Psoas muscle (tissue), 8 donors: ENCODE data around the gene ADAT3. TPM values are rescaled to one million over a fixed set of nuclear protein-coding genes. Genes with fewer than 3 reads are reported as not detected.

Experiments
- ATAC-seq, 4 donors: fragments of 200-7000 bp; cut with Tn5 transposase; one replicate each; pipeline ENCODE4 v1.9.1; 2020; ENCODE audit warnings: moderate library complexity in 3 of 4, mild to moderate bottlenecking in 2 of 4
- DNase-seq, 2 donors: peaks; one replicate each; pipeline ENCODE4 v3.0.0-alpha.2; 2020
- H3K27ac ChIP-seq: fragments of 200-600 bp; one replicate; pipeline ENCODE4 v1.8.0; 2022
- H3K27me3 ChIP-seq, 3 donors: fragments of 200-600 bp in 1 of 3; one replicate each; pipeline versions ENCODE4 v1.6.1 to v1.8.0; 2013 to 2022; ENCODE audit warnings: low read length in 2 of 3, mild to moderate bottlenecking in 2 of 3, moderate library complexity in 1 of 3; ENCODE audit not compliant: insufficient read depth in 3 of 3
- H3K36me3 ChIP-seq, 2 donors: fragments of 200-600 bp in 1 of 2; one replicate each; pipeline versions ENCODE4 v1.6.1 to v1.8.0; 2013 to 2022; ENCODE audit warnings: low read depth in 1 of 2, mild to moderate bottlenecking in 1 of 2, moderate library complexity in 1 of 2; ENCODE audit not compliant: insufficient read depth in 1 of 2
- H3K4me1 ChIP-seq: fragments of 200-600 bp; one replicate; pipeline ENCODE4 v1.8.0; 2022
- H3K4me3 ChIP-seq: fragments of 200-600 bp; one replicate; pipeline ENCODE4 v1.8.0; 2022; ENCODE audit warnings: mild to moderate bottlenecking
- H3K9me3 ChIP-seq: fragments of 200-600 bp; one replicate; pipeline ENCODE4 v1.8.0; 2022
- WGBS, 3 donors: extraction: QIAGEN DNeasy Blood & Tissue Kit; methylation state at CpG; one replicate each; pipeline versions ENCODE4 v1.1.6 to v1.1.7; 2013; 5-methylcytosine and 5-hydroxymethylcytosine counted together
- intact Hi-C, 2 donors: fragments of 100-400 bp; cut with DNase I; formaldehyde crosslinking; loops; one replicate each; pipeline versions ENCODE4 v1.11.0 to v1.14.2; 2022
- polyA plus RNA-seq, 3 donors: library from polyadenylated mRNA; stranded (reverse); fragments of 200-250 nt; gene quantifications; one replicate each; pipeline ENCODE4 v1.2.3, GENCODE V29; 2013
- total RNA-seq, 4 donors: library from RNA; stranded (reverse); fragmentation: NEBNext Ultra II Directional in 2 of 4; extraction: Animal tissue kit (Norgen Biotek cat#: 25700) in 2 of 4; gene quantifications; one replicate each; pipeline versions ENCODE4 v1.2.1 to v1.2.4, GENCODE V29; 2021 to 2023
- TF ChIP-seq, protein P1 (sequence below): fragments of 200-600 bp; IDR thresholded peaks from one replicate; pipeline ENCODE4 v1.8.0; 2022; ENCODE audit warnings: antibody characterized with exemption
- donor health status: healthy with polysubstance abuse.
- donor health status: DM: no; HTN: no; CAD: no; lungs with moderate emphysema.
- donor health status: Bipolar disorder and iron deficiency.
- donor health status: healthy.
- donor health status: DM: yes; HTN: yes; CAD: no.
- donor health status: DM: no; HTN: no; CAD: no.
- donor health status: DM: no; HTN: no; CAD: no.
- donor health status: DM: yes; HTN: yes; CAD: no.

Gene ADAT3
- total and polyA plus RNA-seq, 7 donors, result 1.4 to 7.2 (median 2.2) TPM

DNA sequence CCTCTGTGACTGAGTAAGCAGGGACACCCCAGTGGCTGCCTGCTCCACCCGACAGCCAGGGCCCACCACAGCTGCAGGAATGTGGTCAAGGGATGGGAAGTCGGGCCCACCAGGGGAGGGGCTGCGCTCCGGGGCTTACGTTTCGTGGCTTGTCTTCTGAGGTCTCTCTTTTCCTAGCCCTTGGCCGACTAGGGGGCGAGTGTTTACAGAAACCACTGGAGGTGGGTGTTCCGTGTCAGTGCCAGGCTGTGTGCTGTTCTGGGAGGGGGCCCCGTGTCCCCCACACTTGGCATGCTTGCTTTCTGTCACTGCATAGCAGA, 4.5 kb downstream of the ADAT3 start:
- no peaks in the 10 kb centered on the region for H3K9me3 ChIP-seq
- intact Hi-C loops, result no loop called here
- no peak overlapping the region for H3K27ac ChIP-seq
- TF ChIP-seq, protein P1, sequence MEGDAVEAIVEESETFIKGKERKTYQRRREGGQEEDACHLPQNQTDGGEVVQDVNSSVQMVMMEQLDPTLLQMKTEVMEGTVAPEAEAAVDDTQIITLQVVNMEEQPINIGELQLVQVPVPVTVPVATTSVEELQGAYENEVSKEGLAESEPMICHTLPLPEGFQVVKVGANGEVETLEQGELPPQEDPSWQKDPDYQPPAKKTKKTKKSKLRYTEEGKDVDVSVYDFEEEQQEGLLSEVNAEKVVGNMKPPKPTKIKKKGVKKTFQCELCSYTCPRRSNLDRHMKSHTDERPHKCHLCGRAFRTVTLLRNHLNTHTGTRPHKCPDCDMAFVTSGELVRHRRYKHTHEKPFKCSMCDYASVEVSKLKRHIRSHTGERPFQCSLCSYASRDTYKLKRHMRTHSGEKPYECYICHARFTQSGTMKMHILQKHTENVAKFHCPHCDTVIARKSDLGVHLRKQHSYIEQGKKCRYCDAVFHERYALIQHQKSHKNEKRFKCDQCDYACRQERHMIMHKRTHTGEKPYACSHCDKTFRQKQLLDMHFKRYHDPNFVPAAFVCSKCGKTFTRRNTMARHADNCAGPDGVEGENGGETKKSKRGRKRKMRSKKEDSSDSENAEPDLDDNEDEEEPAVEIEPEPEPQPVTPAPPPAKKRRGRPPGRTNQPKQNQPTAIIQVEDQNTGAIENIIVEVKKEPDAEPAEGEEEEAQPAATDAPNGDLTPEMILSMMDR, result no peak
- peaks cover 8% of the 10 kb centered on the region for H3K4me1 ChIP-seq
- H3K27me3 ChIP-seq, result no peaks in the 10 kb centered on the region
- WGBS, 3 donors, result 55 to 70% (median 63%) methylated on average over 10 of the region's 10 CpGs
- DNase-seq, result no peak
- peaks cover 0 to 16% of the 10 kb centered on the region in 2 donors for H3K36me3 ChIP-seq
- no peak for ATAC-seq
- no peak overlapping the region for H3K4me3 ChIP-seq

DNA sequence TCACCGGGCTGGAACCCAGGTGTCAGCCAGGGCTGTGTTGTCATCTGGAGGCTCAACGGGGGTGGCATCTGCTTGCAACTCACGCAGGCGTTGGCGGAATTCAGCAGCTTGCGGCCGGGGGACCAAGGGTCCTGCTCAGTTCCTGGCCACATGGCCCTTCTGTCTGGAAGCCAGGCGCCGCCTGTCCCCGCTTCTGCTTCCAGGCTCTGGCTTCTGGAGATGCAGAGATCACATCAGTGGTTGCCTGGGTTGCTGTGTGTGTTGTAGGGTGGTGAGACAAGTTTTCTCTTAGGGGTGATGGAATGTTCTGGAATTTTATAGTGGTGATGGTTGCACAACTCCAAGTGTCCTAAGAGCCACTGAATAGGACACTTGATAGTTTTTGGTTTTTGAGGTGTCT, 5.0 kb downstream of the ADAT3 start:
- Histone ChIP-seq H3K9me3 (no peaks in the 10 kb centered on the region), H3K36me3 (peaks cover 0 to 16% of the 10 kb centered on the region in 2 donors), H3K27me3 (no peaks in the 10 kb centered on the region), H3K4me1 (peaks cover 8% of the 10 kb centered on the region), H3K27ac (no peak overlapping the region), H3K4me3 (no peak overlapping the region)
- WGBS, 3 donors, result 82 to 91% (median 89%) methylated on average over 10 of the region's 10 CpGs
- no peak for DNase-seq
- no peak for ATAC-seq
- TF ChIP-seq, protein P1, result no peak
- intact Hi-C loops, result no loop called here

GRCh38 chr19:1911098-1911497, 5.9 kb downstream of the ADAT3 start:
- 84 to 87% (median 85%) methylated on average over 10 to 13 of the region's 13 CpGs for WGBS, 3 donors
- TF ChIP-seq, protein P1, result no peak
- H3K27me3 ChIP-seq, result no peaks in the 10 kb centered on the region
- H3K36me3 ChIP-seq, result peaks cover 0 to 16% of the 10 kb centered on the region in 2 donors
- intact Hi-C loops, result no loop called here
- H3K27ac ChIP-seq, result no peak overlapping the region
- H3K4me3 ChIP-seq, result no peak overlapping the region
- ATAC-seq (no peak), DNase-seq (no peak)
- H3K4me1 ChIP-seq, result peaks cover 3% of the 10 kb centered on the region
- H3K9me3 ChIP-seq, result no peaks in the 10 kb centered on the region

- TF ChIP-seq, protein P1, result no peak
- peaks cover 0 to 16% of the 10 kb centered on the region in 2 donors for H3K36me3 ChIP-seq
- intact Hi-C loops, result no loop called here
- H3K4me3 ChIP-seq, result no peak overlapping the region
- ATAC-seq (no peak), DNase-seq (no peak)
- no peaks in the 10 kb centered on the region for H3K27me3 ChIP-seq
- 91 to 92% (median 92%) methylated on average over 33 to 37 of the region's 37 CpGs for WGBS, 3 donors
- H3K9me3 ChIP-seq, result no peaks in the 10 kb centered on the region
- H3K4me1 ChIP-seq, result peaks cover 3% of the 10 kb centered on the region
- H3K27ac ChIP-seq, result no peak overlapping the region
Observed at GRCh38 chr19:1911995-1912394, 6.8 kb downstream of the ADAT3 start.

DNA sequence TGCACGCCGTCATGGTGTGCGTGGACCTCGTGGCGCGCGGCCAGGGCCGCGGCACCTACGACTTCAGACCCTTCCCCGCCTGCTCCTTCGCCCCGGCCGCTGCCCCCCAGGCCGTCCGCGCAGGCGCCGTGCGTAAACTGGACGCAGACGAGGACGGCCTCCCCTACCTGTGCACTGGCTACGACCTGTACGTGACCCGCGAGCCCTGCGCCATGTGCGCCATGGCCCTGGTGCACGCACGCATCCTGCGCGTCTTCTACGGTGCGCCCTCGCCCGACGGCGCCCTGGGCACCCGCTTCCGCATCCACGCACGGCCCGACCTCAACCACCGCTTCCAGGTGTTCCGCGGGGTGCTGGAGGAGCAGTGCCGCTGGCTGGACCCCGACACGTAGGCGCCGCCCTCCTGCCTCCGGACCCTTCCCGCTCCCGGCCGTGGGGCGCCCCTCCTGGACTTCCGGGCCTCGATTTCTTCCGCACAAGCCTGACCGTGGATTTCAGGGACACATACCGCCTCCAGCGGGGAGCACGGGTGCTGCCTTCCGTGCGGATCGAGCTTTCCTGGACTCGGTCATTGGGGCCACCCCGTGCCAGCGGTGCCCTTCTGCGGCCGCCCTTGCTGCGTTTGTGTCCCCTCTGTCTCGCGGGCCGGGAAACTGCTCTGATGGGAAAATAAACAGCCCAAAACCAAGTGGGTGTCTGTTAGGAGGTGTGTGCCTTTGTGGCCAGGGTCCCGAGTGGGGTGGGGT, 7.7 kb downstream of the ADAT3 start:
- Histone ChIP-seq H3K9me3 (no peaks in the 10 kb centered on the region), H3K27ac (no peak overlapping the region), H3K36me3 (peaks cover 0 to 20% of the 10 kb centered on the region in 2 donors), H3K27me3 (no peaks in the 10 kb centered on the region), H3K4me3 (no peak overlapping the region), H3K4me1 (peaks cover 3% of the 10 kb centered on the region)
- no peak for ATAC-seq
- intact Hi-C loops, result no loop called here
- no peak for DNase-seq
- 96 to 97% (median 97%) methylated on average over 73 to 77 of the region's 77 CpGs for WGBS, 3 donors
- TF ChIP-seq, protein P1, result no peak
